PC-9 (cell line): ENCODE results near the gene CEP85L. TPM values are rescaled to one million over a fixed set of nuclear protein-coding genes. Genes with fewer than 3 reads are reported as not detected.

ENCODE experiments used
- BruUV-seq: library from RNA; stranded (reverse); fragments of 400-500 nt; replicated peaks from 2 replicates; lab custom pipeline; 2021; lab: Mats Ljungman, UMichigan
- CTCF ChIA-PET: fragments of 300-600 bp; sonication (Branson Sonifier 250); formaldehyde crosslinking; loops from one replicate; lab custom pipeline; 2022; ENCODE audit warnings: antibody characterized with exemption; lab: Charles Lee
- POLR2A ChIA-PET: fragments of 300-600 bp; sonication (Branson Sonifier 250); formaldehyde crosslinking; loops from one replicate; lab custom pipeline; 2022; ENCODE audit warnings: antibody characterized with exemption; ENCODE audit not compliant: unreplicated experiment; lab: Charles Lee
- DNase-seq, 2 experiments: peaks; one replicate each; pipeline versions ENCODE4 v3.0.0 to v3.0.0-alpha.2; 2015 to 2022; ENCODE audit warnings: mixed read lengths in 1 of 2
- H2AFZ ChIP-seq: fragments of 200-600 bp; sonication (generic); 2 replicates; pipeline ENCODE4 v1.8.1; 2017; ENCODE audit warnings: antibody characterized with exemption
- H3F3A ChIP-seq: fragments of 200-600 bp; sonication (generic); 2 replicates; pipeline ENCODE4 v1.8.1; 2017; ENCODE audit warnings: antibody characterized with exemption, mild to moderate bottlenecking, low read depth; ENCODE audit not compliant: insufficient read depth
- H3K27ac ChIP-seq: fragments of 200-600 bp; sonication (generic); 2 replicates; pipeline ENCODE4 v1.6.1; 2016; ENCODE audit warnings: mixed run types
- H3K27me3 ChIP-seq: fragments of 200-600 bp; sonication (generic); 2 replicates; pipeline ENCODE4 v1.6.1; 2016; ENCODE audit warnings: low read depth, mixed run types; ENCODE audit not compliant: insufficient read depth
- H3K36me3 ChIP-seq: fragments of 200-600 bp; sonication (generic); 2 replicates; pipeline ENCODE4 v1.6.1; 2016; ENCODE audit warnings: low read depth, mixed run types
- H3K4me1 ChIP-seq: fragments of 200-600 bp; sonication (generic); replicated peaks from 2 replicates; pipeline ENCODE4 v1.6.1; 2016; ENCODE audit warnings: mixed run types; ENCODE audit not compliant: insufficient read depth
- H3K4me2 ChIP-seq: fragments of 200-600 bp; sonication (generic); 2 replicates; pipeline ENCODE4 v1.6.1; 2017; ENCODE audit warnings: mixed run types
- H3K4me3 ChIP-seq: fragments of 200-600 bp; sonication (generic); 2 replicates; pipeline ENCODE4 v1.6.1; 2016; ENCODE audit warnings: mixed run types
- H3K79me2 ChIP-seq: fragments of 200-600 bp; sonication (generic); 2 replicates; pipeline ENCODE4 v1.6.1; 2017; ENCODE audit warnings: low read depth, mixed run types
- H3K9me2 ChIP-seq: fragments of 200-600 bp; sonication (generic); 2 replicates; pipeline ENCODE4 v1.8.1; 2017; ENCODE audit warnings: mild to moderate bottlenecking; ENCODE audit not compliant: insufficient read depth
- H3K9me3 ChIP-seq: fragments of 200-600 bp; sonication (generic); 2 replicates; pipeline ENCODE4 v1.8.1; 2016; ENCODE audit warnings: low read depth; ENCODE audit not compliant: insufficient read depth
- H4K20me1 ChIP-seq: fragments of 200-600 bp; sonication (generic); 2 replicates; pipeline ENCODE4 v1.8.1; 2017; ENCODE audit not compliant: insufficient read depth
- CTCF ChIP-seq: fragments of 200-600 bp; sonication (generic); conservative IDR thresholded peaks from 2 replicates; pipeline ENCODE4 v1.6.1; 2017; ENCODE audit warnings: mixed run types, antibody characterized with exemption, mild to moderate bottlenecking, moderate library complexity
- EZH2 ChIP-seq: fragments of 200-600 bp; sonication (generic); IDR thresholded peaks from 2 replicates; pipeline ENCODE4 v1.8.0; 2017; ENCODE audit warnings: antibody characterized with exemption, low read depth
- intact Hi-C: fragments of 100-400 bp; cut with micrococcal nuclease; formaldehyde crosslinking; loops from one replicate; pipeline ENCODE4 v1.10.0; 2022; ENCODE audit not compliant: unreplicated experiment
- total RNA-seq: library from RNA; stranded (reverse); gene quantifications from 2 replicates; pipeline ENCODE4 v1.2.3, GENCODE V29; 2021

CEP85L gene
- total RNA-seq, 1 experiment from 2014 or later, result 3.0 TPM

- Histone ChIP-seq H3K9me3 (peaks cover 15% of the 10 kb centered on the region; the same call in 1 of the 2 replicates), H3K4me2 (no peak overlapping the region), H3K79me2 (no peaks in the 10 kb centered on the region), H3K4me3 (no peak overlapping the region), H3F3A (no peaks in the 10 kb centered on the region), H4K20me1 (no peaks in the 10 kb centered on the region), H2AFZ (no peak overlapping the region), H3K27me3 (no peaks in the 10 kb centered on the region), H3K4me1 (no peaks in the 10 kb centered on the region), H3K27ac (no peak overlapping the region), H3K36me3 (no peaks in the 10 kb centered on the region), H3K9me2 (no peaks in the 10 kb centered on the region; the same call in 1 of the 2 replicates)
- no peak for TF ChIP-seq EZH2
- no peak for TF ChIP-seq CTCF
- BruUV-seq, result no TSS peak
- DNase-seq, result no peak
- CTCF ChIA-PET, result no interaction called here
- POLR2A ChIA-PET, result no interaction called here
- intact Hi-C loops, result loop anchor here (10.0 kb wide), 1 partner anchor 1240 kb away; no protein-coding TSS in a partner anchor
These were observed 66.5 kb downstream of the CEP85L start for GRCh38 chr6:118584911-118585310.

GRCh38 chr6:118581489-118581959 lies 69.9 kb downstream of the CEP85L start:
- H4K20me1 ChIP-seq, result no peaks in the 10 kb centered on the region
- no peaks in the 10 kb centered on the region for H3F3A ChIP-seq
- no peak overlapping the region for H3K27ac ChIP-seq
- no peaks in the 10 kb centered on the region for H3K79me2 ChIP-seq
- H3K4me1 ChIP-seq, result no peaks in the 10 kb centered on the region
- ChIA-PET CTCF (no interaction called here), POLR2A (no interaction called here)
- TF ChIP-seq CTCF (no peak), EZH2 (no peak)
- no peaks in the 10 kb centered on the region for H3K27me3 ChIP-seq
- no peaks in the 10 kb centered on the region; the same call in 1 of the 2 replicates for H3K9me2 ChIP-seq
- H2AFZ ChIP-seq, result no peak overlapping the region
- intact Hi-C loops, result loop anchor here (2.0 to 10.0 kb wide), 2 partner anchors 297 to 1237 kb away; no protein-coding TSS in a partner anchor
- peak in 1 of 2 experiments; percentile 45 for DNase-seq
- H3K9me3 ChIP-seq, result peaks cover 34% of the 10 kb centered on the region
- H3K36me3 ChIP-seq, result peaks cover 5% of the 10 kb centered on the region; the same call in 1 of the 2 replicates
- no peak overlapping the region for H3K4me2 ChIP-seq
- BruUV-seq, result no TSS peak
- H3K4me3 ChIP-seq, result no peak overlapping the region

GRCh38 chr6:118580585-118581419 lies 70.6 kb downstream of the CEP85L start:
- no peaks in the 10 kb centered on the region for H3K79me2 ChIP-seq

More at GRCh38 chr6:118580585-118581419, 70.6 kb downstream of the CEP85L start:
- Histone ChIP-seq H2AFZ (no peak overlapping the region), H3K4me3 (no peak overlapping the region), H3F3A (no peaks in the 10 kb centered on the region), H3K9me3 (peaks cover 34% of the 10 kb centered on the region), H3K36me3 (peaks cover 5% of the 10 kb centered on the region; the same call in 1 of the 2 replicates), H3K4me2 (no peak overlapping the region), H3K4me1 (no peaks in the 10 kb centered on the region), H3K27me3 (no peaks in the 10 kb centered on the region), H3K27ac (no peak overlapping the region), H3K9me2 (no peaks in the 10 kb centered on the region), H4K20me1 (no peaks in the 10 kb centered on the region)
- ChIA-PET CTCF (interaction anchor here (0.7 kb wide), 2 partner anchors 194 to 383 kb away, joined by 3 read pairs; no protein-coding TSS in a partner anchor), POLR2A (interaction anchor here (0.7 kb wide), 1 partner anchor 13 kb away, joined by 4 read pairs; no protein-coding TSS in a partner anchor)
- no peak for DNase-seq
- intact Hi-C loops, result loop anchor here (2.0 to 10.0 kb wide), 2 partner anchors 296 to 1236 kb away; no protein-coding TSS in a partner anchor
- no TSS peak for BruUV-seq
- no peak for TF ChIP-seq EZH2
- peak; percentile 79 for TF ChIP-seq CTCF
